HG03045 (cell line): Measurements from ENCODE around the gene TEC.

Source experiments
- ATAC-seq: cut with Tn5 transposase; IDR thresholded peaks from one replicate; pipeline ENCODE4 v1.9.1; 2021; ENCODE audit warnings: mild to moderate bottlenecking, moderate library complexity; ENCODE audit not compliant: unreplicated experiment

TEC gene

DNA sequence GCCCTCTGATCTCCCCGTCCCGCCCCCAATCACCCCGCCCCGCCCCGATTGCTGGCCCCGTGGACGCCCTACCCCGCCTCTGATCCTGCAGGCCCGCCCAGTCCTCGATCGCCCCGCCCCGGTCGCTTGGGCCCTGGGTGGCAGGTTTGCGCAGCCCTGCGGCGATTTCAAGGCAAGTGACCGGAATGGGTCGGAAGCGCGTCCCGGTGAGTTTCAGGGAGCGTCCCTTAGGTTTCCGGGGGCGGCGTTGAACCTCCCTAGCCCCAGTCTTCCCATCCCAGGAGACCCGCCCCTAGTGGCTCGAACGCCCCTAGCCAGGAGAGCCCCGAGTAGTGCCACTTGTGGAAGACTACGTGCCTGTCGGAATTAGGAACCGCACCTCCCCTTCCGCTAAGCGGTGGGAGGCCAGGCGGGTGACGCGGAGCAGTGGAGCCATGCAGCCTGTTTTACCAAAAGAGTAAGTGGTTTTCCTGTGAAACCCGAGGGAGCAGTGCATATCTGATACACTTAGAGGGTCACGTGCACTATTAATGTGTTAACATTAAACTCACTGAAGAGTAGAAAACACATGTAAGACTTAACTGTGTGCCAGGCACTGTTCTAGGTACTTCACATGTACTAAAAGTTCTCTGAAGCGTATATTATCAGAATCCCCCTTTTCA lies 354 bp upstream of the TEC start:
- peak; percentile 83 for ATAC-seq

DNA sequence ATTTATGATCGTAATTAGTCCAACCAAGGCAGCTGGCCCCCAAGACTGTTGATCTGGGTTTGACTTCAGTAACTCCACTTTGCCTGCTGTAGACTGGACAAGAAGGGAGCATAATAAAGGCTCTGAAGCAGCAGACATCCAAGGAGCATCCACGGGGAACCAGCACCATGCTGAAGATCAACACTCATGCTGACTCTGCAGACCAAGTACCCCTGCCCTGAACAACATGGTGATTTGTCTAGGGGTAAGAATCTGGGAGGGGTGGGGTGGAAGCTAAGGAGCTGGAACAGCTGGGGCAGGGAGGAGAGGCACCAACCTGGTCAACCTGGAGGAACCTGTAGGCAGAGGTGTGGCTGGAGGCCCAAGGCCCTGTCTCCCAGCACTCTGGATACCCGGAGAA lies 2.1 kb downstream of the TEC start:
- ATAC-seq = no peak

DNA sequence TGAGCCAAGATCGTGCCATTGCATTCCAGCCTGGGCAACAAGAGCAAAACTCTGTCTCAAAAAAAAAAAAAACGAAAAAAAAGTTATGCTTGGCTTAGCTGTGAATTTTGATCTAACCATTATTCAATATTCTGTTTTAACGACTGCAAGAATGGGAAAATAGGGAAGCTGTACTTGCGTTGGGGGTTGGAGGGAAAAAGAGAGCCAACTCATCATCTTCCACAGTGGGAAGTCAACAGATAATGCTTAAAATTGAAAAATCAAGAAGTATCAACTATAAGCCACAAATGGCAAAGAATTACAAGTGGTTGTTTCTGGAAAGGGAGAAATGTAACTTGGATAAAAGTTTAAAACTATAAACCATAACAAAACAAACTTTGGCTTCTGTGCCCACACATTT lies 2.9 kb downstream of the TEC start:
- no peak for ATAC-seq

DNA sequence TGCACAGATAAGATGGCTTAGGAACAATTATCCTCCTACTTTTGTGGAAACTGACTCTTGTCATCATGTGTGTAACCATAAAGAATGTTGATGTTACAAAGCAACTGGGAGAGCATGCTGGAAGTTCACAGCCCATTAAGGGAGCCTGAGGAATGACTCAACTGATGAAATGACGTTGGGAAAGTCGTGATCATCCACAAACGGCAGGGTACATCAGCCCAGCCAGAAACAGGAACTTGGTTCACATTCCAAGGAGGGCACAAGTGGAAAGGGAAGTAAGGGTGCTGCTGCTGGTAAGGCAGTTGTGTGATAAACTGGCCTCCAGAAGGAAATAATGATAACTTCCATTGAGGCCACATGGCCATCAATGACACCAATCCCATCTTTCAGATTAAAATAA lies 6.7 kb downstream of the TEC start:
- no peak for ATAC-seq

DNA sequence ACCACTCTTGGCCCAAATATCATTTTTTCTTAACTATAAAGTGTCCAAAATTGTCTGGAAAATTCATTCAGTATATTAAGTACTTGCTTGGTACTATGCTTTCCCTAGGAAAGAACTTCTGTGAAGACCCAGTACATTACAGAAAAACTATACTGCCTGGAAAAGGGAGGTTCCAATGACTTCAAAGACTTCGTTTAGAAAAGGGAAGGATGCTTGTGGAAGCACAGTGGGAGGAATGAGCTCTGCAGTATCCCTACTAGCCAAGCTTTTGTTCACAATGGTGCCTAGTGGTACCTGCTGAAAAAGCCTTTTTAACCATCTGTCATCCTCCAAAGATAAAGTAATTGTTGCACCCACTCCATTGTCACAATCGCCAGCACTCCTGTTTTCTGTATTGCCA lies 7.2 kb downstream of the TEC start:
- ATAC-seq = no peak

DNA sequence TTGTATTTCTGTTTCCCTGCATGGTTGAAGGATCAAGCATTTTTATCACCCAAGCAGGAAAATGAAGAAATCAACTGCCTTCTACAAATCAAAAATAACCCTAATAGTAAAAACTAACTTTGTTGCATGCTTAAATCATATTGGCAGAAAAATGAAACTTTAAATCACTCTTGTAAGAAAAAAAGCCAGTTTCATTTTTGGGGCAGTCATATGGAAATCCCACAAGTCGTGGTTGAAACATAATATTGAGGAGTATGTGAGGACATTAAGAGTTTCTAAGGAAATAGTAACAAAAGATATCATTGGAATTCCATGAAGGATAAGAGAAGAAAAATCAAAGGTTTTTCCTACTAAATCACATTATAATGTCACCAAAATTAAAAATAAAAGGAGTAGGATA lies 8.4 kb downstream of the TEC start:
- no peak for ATAC-seq

DNA sequence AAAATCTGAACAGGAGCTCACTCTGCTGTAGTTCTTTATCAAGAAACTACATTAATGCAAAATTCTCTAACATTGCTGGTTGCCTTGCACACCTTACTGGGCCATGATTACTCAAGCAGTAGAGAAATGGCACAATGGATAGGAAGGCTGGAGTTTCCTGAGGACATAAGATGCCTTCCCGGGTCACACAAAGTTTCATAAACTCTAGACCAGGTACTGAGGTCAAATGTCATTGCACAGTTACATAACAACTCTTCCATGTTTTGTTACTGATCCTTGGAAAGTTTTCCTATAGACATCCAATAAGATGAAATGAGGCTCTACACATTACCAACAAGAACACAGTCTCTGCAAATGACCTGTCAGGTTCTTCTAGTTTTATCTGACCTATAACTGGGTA lies 9.9 kb downstream of the TEC start:
- no peak for ATAC-seq

DNA sequence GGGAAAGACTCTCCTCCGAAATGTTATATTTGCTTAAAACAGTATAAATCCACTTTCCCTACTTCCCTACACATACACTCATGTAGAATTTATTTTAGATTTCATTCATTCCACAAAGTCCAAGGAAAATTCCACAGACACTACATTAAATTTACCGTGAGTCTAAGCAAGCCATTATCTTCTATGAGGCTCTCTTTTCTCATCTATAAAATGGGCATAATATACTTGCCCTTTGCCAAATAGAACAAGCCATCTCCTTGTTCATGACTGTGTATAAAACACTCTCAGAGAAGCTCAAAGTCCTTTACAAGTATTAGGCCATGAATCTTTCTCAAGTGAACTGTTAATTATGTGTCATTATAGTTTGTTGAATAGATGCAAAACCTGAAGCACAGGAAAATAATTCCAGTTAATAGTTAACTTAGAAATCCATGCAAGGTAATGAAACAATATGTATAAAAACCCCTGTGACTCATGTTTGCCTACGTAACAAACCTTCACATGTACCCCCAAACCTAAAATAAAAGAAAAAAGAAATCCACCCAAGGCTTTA lies 10.7 kb downstream of the TEC start:
- ATAC-seq = no peak

DNA sequence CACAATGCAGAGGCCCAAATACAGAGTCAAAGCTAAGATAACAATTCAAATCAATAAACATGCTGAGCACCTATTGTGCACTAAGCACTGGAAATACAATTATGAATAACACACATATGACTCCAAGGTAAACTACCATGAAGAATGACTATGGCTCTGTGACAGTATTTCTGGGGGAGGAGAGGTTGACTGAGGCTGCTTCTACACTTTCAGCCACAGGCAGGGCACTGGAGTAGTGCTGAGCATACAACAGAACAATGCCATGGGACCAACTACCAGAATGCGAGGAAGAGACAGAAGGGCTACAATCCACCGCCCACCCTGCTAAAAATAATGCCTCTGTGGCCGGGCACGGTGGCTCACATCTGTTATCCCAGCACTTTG lies 13.7 kb downstream of the TEC start:
- ATAC-seq = no peak

DNA sequence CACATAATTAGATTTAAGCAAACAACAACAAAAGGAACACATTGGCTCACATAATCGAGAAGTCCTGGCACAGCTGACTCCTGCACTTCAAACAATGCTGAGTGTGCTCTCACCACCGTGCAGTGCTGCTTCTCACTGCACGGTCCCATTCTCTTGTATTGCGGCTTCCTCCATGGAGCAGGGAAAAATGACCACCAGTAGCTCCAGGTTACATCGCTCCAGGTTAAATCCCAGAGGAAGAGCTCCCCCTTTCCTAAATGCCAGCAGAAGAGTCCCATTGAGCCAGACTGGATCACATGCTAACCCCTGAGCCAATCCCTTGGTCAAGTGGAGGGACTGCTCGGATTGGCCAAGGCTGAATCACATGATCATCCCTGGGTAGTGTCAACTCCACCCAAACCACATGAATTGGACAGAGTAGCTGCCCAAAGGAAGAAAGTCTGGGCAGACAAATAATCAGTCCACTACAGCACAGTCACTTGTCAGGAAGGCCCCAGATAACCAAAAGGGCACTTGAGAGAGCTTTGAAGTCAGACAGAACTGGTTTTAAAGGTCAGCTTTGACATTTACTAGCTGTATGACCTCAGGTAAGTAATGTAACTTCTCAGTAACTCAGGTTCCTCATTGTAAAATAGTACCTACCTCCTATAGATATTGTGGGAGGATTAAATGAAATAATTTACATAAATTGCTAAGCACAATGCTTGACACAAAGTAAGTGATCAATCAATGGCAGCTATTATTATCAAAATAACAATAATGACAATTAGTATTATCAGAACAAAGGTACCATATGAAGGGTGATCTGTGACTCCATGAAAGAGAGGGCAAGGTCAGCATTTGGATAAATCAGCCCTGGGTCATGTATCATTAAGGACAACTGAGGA lies 14.3 kb downstream of the TEC start:
- no peak for ATAC-seq

DNA sequence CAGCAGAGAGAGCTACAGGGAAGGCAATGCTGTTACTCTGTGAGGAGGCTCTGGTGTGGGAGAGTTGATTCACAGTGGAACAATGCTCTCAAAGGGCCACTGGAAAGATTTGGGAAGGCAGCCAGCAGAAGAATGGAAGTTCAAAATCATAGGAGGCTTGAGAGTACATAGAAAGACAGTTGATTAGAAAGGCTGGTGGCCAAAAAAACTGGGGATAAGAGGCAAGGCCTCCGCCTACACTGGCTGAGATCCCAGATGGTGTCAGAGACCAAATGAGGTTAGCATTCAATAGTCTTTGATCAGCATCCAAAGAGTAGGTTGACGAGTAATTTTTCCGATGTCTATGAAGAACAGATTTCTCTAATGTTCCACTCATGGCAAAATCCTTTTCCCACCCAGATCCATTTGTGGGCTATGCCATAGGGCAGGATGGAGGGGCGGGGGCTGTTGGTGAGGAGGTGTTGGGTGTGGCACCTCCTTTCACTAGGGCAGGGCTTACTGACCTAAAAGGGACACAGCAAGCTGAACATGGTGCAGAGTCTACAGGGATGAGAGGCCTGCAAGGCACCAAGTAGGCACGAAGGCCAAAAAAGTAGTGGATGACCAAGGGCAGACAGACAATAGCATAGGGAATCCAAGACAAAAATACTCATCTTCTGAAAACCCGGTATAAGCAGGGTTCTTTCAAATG lies 15.1 kb downstream of the TEC start:
- ATAC-seq = no peak

DNA sequence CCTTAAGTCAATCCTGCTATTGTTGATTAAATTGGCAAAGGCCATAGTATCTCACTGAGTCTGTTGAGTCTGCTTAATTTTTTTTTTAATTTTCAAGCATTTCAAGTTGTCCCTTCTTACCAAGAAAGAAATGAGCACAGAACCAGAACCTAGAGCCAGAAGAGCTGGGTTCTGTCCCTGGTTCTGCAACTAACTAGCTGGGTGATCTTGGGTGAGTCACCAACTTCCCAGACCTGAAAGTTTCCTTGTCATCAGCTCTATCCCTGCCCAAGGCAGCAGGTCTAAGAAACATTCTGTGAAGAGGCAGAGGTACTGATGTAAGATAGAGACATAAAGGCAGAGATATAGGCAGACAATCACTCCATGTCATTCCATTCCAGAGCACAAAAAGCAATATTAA lies 17.3 kb downstream of the TEC start:
- no peak for ATAC-seq

DNA sequence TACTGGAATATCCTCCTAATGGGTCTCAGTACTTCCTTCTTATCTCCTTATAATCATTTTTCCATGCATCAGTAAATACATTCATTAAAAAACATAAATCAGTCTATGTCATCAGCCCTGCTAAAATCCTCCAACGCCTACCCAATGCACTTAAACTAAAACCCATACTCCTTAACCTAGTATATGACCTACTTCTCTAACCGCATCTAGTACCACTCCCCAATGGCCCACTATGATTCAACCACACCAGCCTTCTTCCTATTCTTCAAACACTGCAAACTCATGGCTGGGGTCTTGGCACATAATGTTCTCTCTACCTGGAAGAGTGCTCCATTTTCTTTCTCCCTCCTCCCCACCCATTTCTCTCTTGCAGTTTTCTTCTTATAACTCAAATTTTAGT lies 18.7 kb downstream of the TEC start:
- ATAC-seq = no peak

DNA sequence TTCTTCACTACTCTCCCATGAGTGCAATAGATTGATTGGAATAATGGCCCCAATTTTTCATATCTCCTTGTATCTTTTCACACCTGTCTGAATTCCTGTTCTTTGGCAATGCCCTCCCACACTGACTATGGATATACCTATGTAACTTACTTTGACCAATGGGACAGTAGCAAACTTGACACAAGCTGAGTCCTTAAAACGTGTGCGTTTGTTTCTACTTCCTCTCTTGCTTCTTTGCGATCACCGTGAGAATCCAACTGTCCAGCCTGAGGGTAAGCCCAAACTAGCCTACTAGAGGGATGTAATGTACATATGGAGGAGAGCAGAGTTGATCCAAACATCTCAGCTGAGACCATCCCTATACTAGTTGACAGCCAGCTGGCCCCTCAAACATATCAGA lies 19.3 kb downstream of the TEC start:
- no peak for ATAC-seq

DNA sequence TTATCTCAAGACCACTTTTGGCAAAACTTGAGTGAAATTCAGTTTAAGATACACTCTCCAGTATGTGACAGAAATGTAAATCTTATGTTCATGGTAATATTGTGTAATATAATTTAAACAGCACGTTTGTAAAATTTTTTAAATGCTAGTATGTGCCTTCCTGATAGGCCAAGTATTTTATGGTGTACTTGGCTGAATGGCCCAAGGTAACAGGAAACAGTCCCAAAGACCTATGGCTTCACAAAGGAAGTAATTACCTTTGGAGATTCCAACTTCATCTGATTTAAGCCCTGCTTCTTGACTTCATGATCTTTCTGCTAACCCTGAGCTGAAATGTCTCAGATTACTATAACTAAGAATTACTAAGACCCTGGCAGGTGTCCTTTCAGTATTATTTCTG lies 20.3 kb downstream of the TEC start:
- no peak for ATAC-seq

DNA sequence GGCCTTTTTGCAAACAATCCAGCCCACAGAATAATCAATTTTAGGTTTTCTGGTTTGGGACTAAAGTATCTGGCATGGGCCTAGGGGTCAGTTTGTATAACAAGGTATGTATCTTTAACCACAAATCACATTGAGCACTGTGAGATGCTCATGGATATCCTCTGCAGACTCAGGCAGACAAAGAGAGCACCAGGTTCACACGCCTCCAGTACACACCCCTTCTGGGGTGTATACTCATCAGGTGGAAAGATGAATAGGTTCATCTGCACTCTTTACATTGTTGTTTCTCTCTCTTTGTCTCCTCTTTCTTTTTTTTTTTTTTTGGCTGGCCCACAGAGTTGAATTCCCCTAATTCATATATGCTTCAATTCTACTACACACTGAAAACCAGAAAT lies 21.1 kb downstream of the TEC start:
- ATAC-seq = no peak

DNA sequence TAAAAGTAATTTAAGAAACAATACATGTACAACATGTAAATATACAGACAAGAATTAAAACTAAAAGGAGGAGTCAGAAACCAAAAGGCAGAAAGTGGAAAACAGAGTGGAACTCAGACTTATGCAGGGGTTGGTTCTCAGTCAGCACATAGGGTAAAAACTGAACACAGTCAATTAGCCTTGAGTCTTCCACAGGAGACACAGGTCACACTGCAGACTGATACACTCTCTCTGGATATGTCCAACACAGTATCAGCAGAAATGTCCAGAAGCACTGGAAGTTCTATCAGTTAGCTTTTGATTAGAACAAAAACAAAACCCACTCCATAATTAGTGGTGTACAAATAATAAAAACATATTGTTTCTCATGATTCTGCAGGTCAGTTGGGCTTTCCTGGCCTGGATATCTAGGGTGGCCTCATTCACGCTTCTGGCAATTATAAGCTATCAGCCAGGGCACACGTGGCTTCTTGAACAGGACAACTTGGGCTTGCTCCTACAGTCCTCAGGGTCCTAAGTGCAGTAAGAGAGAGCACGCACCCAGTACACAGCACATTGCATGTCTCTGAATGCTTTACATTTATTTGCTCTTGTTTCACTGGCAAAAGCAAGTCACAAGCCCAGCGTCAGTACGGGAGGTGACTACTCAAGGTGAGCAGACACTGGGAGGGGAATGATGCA lies 21.6 kb downstream of the TEC start:
- ATAC-seq = peak; percentile 50

DNA sequence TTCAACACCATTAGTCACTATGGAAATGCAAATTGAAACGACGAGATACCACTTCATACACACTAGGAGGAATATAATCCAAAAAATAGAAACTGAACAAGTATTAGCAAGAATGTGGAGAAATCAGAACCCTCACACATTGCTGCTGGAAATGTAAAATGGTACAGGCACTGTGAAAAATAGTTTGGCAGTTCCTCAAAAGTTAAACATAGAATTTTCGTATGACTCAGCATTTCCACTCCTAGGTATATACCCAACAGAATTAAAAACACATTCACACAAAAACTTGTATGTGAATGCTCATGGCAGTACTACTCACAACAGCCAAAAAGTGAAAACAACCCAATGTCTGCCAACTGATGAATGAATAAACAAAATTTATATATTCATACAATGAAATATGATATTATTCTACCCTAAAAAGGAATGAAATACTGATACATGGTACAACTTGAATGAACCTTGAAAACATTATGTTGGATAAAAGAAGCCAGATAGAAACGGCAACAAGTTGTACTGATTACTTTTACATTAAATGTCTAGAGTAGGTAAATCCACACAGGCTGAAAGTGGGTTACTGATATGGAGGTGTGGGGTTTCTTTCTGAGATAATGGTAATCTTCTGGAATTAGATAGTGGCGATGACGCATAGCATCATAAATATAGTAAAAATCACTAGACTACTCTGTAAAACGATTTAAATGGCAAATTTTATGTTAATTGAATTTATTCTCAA lies 22.3 kb downstream of the TEC start:
- peak; percentile 49 for ATAC-seq

DNA sequence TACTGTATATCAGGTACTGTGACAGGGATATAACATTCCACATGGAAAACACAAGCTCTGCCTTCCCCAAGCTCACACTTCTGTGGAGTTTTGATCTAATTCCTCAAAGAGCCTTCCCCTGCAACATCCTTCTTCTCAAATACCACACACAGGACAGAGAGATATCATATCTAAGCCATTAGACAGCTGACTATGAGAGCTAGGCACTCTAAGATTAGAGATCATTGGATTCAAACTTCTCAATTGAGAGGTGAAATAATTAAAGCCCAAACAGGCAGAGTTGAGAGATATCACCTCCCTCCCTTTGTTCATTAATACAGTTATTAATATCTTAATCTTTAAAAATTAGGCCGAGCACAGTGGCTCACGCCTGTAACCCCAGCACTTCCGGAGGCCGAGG lies 25.0 kb downstream of the TEC start:
- no peak for ATAC-seq

DNA sequence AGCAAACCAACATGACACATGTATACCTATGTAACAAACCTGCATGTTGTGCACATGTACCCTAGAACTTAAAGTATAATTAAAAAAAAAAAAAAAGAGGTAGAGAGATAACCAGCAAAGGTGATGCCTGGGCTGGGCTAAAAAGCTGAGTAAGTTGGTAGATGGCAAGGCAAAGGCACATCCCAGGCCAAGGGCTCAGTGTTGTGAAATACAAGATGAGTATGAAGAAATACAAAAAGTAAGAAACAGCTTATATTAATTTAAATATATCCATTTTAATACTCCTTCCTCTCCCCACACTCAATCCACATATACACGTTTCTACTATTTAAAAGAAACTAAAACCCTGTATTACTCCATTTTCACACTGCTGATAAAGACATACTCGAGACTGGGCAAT lies 25.8 kb downstream of the TEC start:
- no peak for ATAC-seq

DNA sequence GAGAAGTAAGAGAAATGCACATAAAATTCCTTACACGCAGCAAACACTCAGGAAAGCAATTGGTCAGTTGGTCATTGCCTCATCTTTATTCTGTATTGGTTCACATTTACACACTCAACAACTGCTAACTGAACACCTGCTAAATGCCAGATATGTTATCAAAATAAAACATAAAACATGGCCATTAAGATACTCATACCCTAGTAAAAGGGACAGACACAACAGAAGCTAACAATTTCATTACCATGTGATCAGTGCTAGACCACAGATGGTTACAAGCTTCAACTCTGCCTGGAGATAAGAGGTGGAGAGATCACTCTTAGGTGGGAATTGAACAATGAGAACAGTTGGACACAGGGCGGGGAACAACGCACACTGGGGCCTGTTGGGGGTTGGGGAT lies 26.2 kb downstream of the TEC start:
- no peak for ATAC-seq
